Fibroblast of skin of back (primary cell): ENCODE measurements around the gene ATP8B4.
A peak's percentile ranks its signal among the peaks of the same experiment; 100 is the strongest.

Experiments
- DNase-seq: peaks from one replicate; pipeline ENCODE4 v3.0.0-alpha.2; 2013

ATP8B4 gene

GRCh38 chr15:49848282-49848724, 270.7 kb downstream of the ATP8B4 start:
- DNase-seq: peak; percentile 95

GRCh38 chr15:49847423-49848281, 271.4 kb downstream of the ATP8B4 start:
- peak; percentile 81 for DNase-seq

GRCh38 chr15:49844390-49844789, 274.6 kb downstream of the ATP8B4 start:
- DNase-seq: no peak

- peak; percentile 27 for DNase-seq
Observed at GRCh38 chr15:49843725-49844124, 275.3 kb downstream of the ATP8B4 start.

- DNase-seq: no peak
Observed at GRCh38 chr15:49842031-49842730, 276.9 kb downstream of the ATP8B4 start.

- no peak for DNase-seq
Observed at GRCh38 chr15:49832511-49832910, 286.5 kb downstream of the ATP8B4 start.

- DNase-seq: peak; percentile 96
Observed at GRCh38 chr15:49831206-49831965, 287.6 kb downstream of the ATP8B4 start.

- DNase-seq: peak; percentile 18
Observed at GRCh38 chr15:49830391-49830790, 288.6 kb downstream of the ATP8B4 start.

- no peak for DNase-seq
Observed at GRCh38 chr15:49827311-49827710, 291.7 kb downstream of the ATP8B4 start.

GRCh38 chr15:49826640-49827234, 292.3 kb downstream of the ATP8B4 start:
- no peak for DNase-seq

- DNase-seq: no peak
Observed at GRCh38 chr15:49824775-49825099, 294.3 kb downstream of the ATP8B4 start.

- no peak for DNase-seq
Observed at GRCh38 chr15:49823987-49824774, 294.9 kb downstream of the ATP8B4 start.

- no peak for DNase-seq
Observed at GRCh38 chr15:49817100-49817499, 301.9 kb downstream of the ATP8B4 start.

- DNase-seq: peak; percentile 89
Observed at GRCh38 chr15:49815950-49816349, 303.1 kb downstream of the ATP8B4 start.

GRCh38 chr15:49815526-49815925, 303.5 kb downstream of the ATP8B4 start:
- no peak for DNase-seq

GRCh38 chr15:49814709-49815108, 304.3 kb downstream of the ATP8B4 start:
- DNase-seq: no peak

GRCh38 chr15:49813625-49814024, 305.4 kb downstream of the ATP8B4 start:
- DNase-seq: no peak

- DNase-seq: no peak
Observed at GRCh38 chr15:49810720-49811119, 308.3 kb downstream of the ATP8B4 start.

- no peak for DNase-seq
Observed at GRCh38 chr15:49809894-49810609, 309.0 kb downstream of the ATP8B4 start.

GRCh38 chr15:49808341-49808740, 310.7 kb downstream of the ATP8B4 start:
- no peak for DNase-seq
